Measurements from ENCODE around the gene CSAD.

- TF ChIP-seq BACH2 (CRISPR knock-in tag; IDR thresholded peaks at IDR 0.05; ENCODE audit: borderline replicate concordance) (no peak), ZFP3 (CRISPR knock-in tag; IDR thresholded peaks at IDR 0.05) (no peak), TCF4 (CRISPR knock-in tag; IDR thresholded peaks at IDR 0.05; ENCODE audit: borderline replicate concordance) (no peak), ZNF565 (CRISPR knock-in tag; conservative IDR thresholded peaks at IDR 0.05; ENCODE audit: low read depth) (no peak), PPARA (CRISPR knock-in tag; IDR thresholded peaks at IDR 0.05; ENCODE audit: borderline replicate concordance) (no peak), OSR1 (CRISPR knock-in tag; IDR thresholded peaks at IDR 0.05) (no peak), RARB (CRISPR knock-in tag; IDR thresholded peaks at IDR 0.05) (no peak), ARNTL (CRISPR knock-in tag; IDR thresholded peaks at IDR 0.05; ENCODE audit: borderline replicate concordance, low read depth) (no peak)
- TF ChIP-seq, protein P1, sequence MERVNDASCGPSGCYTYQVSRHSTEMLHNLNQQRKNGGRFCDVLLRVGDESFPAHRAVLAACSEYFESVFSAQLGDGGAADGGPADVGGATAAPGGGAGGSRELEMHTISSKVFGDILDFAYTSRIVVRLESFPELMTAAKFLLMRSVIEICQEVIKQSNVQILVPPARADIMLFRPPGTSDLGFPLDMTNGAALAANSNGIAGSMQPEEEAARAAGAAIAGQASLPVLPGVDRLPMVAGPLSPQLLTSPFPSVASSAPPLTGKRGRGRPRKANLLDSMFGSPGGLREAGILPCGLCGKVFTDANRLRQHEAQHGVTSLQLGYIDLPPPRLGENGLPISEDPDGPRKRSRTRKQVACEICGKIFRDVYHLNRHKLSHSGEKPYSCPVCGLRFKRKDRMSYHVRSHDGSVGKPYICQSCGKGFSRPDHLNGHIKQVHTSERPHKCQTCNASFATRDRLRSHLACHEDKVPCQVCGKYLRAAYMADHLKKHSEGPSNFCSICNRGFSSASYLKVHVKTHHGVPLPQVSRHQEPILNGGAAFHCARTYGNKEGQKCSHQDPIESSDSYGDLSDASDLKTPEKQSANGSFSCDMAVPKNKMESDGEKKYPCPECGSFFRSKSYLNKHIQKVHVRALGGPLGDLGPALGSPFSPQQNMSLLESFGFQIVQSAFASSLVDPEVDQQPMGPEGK (CRISPR knock-in tag; IDR thresholded peaks at IDR 0.05; ENCODE audit: borderline replicate concordance) = no peak
- TF ChIP-seq, protein P2, sequence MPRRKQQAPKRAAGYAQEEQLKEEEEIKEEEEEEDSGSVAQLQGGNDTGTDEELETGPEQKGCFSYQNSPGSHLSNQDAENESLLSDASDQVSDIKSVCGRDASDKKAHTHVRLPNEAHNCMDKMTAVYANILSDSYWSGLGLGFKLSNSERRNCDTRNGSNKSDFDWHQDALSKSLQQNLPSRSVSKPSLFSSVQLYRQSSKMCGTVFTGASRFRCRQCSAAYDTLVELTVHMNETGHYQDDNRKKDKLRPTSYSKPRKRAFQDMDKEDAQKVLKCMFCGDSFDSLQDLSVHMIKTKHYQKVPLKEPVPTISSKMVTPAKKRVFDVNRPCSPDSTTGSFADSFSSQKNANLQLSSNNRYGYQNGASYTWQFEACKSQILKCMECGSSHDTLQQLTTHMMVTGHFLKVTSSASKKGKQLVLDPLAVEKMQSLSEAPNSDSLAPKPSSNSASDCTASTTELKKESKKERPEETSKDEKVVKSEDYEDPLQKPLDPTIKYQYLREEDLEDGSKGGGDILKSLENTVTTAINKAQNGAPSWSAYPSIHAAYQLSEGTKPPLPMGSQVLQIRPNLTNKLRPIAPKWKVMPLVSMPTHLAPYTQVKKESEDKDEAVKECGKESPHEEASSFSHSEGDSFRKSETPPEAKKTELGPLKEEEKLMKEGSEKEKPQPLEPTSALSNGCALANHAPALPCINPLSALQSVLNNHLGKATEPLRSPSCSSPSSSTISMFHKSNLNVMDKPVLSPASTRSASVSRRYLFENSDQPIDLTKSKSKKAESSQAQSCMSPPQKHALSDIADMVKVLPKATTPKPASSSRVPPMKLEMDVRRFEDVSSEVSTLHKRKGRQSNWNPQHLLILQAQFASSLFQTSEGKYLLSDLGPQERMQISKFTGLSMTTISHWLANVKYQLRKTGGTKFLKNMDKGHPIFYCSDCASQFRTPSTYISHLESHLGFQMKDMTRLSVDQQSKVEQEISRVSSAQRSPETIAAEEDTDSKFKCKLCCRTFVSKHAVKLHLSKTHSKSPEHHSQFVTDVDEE (CRISPR knock-in tag; IDR thresholded peaks at IDR 0.05) = no peak
- TF ChIP-seq, protein P3, sequence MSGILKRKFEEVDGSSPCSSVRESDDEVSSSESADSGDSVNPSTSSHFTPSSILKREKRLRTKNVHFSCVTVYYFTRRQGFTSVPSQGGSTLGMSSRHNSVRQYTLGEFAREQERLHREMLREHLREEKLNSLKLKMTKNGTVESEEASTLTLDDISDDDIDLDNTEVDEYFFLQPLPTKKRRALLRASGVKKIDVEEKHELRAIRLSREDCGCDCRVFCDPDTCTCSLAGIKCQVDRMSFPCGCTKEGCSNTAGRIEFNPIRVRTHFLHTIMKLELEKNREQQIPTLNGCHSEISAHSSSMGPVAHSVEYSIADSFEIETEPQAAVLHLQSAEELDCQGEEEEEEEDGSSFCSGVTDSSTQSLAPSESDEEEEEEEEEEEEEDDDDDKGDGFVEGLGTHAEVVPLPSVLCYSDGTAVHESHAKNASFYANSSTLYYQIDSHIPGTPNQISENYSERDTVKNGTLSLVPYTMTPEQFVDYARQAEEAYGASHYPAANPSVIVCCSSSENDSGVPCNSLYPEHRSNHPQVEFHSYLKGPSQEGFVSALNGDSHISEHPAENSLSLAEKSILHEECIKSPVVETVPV (CRISPR knock-in tag; IDR thresholded peaks at IDR 0.05) = no peak
These were observed 33.1 kb downstream of the CSAD start for GRCh38 chr12:53147653-53148052.

Data from SK-N-SH treated with all-trans-retinoic acid at 6 μM for 48 hours (cell line).